GM21576 (cell line): Measurements from ENCODE around the gene IKZF5.
A peak's percentile ranks its signal among the peaks of the same experiment; 100 is the strongest.

Source experiments
- ATAC-seq: cut with Tn5 transposase; IDR thresholded peaks from one replicate; pipeline ENCODE4 v1.9.1; 2021; ENCODE audit warnings: mild to moderate bottlenecking, moderate library complexity; ENCODE audit not compliant: unreplicated experiment

Gene IKZF5

DNA sequence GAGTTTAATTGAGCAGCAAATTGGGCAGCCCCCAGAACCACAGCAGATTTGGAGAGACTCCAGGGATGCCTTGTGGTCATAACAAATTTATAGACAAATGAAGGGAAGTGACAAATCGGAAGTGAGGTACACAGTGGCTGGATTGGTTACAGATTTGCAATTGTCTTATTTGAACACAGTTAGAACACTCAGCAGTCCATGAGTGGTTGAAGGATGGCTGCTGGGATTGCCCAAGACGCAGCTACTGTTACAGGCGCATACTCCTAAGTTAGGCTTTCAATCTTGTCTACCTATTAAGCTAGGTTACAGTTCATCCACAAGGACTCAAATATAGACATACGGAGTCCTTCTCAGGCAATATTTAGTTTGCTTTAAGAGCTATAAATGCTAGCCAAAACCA lies 7.6 kb upstream of the IKZF5 start:
- ATAC-seq = no peak

- ATAC-seq = no peak
These were observed 6.2 kb upstream of the IKZF5 start for GRCh38 chr10:123014772-123015171.

DNA sequence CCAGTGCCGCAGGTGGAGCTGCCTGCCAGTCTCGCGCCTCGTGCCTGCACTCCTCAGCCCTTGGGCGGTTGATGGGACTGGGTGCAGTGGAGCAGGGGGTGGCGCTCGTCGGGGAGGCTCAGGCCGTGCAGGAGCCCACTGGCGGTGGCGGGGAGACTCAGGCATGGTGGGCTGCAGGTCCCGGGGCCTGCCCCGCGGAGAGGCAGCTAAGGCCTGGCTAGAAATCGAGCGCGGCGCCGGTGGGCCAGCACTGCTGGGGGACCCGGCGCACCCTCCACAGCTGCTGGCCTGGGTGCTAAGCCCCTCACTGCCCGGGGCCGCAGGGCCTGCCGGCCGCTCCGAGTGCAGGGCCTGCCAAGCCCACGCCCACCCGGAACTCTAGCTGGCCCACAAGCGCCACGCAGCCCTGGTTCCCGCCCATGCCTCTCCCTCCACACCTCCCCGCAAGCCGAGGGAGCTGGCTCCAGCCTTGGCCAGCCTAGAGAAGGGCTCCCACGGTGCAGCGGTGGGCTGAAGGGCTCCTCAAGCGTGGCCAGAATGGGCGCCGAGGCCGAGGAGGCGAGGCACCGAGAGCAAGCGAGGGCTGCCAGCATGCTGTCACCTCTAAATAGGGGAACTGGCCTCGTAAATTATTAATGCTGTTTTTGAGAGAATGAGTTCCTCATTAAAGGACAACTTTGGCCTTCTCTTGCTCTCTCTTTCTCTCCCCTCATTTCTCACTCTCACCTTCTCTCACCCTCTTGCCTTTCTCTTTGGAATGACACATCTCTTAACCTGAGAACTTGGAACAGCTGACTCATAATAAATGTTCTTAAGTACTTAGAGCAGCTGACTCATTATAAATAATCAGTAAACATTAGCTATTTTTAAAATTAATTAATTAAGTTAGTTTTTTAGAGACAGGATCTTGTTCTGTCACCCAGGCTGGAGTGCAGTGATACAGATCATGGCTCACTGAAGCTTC lies 5.1 kb upstream of the IKZF5 start:
- no peak for ATAC-seq

GRCh38 chr10:123011987-123012386 lies 3.4 kb upstream of the IKZF5 start:
- no peak for ATAC-seq

DNA sequence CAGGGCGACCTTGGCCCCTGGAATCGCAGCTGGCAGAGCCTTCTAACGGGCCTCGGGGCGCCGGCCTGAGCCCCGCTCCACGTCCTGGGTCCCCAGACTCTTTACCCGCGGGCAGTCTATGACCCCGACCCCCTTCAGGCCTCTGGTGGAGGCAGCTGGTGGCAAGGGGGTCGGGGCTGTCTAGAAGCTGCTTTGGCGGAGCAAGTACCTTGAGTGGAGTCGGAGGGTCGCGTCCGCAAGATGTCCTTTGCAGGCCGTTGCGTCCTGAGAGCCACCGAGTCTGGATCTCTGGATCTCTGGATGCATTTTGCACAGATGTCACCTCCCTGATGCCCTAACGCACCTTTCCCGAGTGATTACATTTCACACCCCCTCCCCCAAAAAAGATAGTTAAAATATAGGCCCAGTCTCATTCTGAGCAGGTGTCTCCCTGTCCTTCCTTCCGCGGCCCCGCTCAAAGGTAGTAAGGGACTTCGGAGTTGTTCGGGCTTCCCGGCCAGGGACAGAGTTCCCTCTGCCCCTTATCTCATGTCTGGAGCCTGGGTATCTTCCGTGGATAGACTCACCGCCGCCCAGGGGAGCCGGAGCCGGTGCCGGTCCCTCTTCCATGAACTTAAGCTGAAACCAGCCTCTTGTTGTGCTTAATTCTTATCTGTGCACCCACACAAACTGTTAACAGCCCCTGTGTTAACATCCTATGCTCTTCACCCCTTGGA lies 668 bp upstream of the IKZF5 start:
- peak; percentile 6 for ATAC-seq

DNA sequence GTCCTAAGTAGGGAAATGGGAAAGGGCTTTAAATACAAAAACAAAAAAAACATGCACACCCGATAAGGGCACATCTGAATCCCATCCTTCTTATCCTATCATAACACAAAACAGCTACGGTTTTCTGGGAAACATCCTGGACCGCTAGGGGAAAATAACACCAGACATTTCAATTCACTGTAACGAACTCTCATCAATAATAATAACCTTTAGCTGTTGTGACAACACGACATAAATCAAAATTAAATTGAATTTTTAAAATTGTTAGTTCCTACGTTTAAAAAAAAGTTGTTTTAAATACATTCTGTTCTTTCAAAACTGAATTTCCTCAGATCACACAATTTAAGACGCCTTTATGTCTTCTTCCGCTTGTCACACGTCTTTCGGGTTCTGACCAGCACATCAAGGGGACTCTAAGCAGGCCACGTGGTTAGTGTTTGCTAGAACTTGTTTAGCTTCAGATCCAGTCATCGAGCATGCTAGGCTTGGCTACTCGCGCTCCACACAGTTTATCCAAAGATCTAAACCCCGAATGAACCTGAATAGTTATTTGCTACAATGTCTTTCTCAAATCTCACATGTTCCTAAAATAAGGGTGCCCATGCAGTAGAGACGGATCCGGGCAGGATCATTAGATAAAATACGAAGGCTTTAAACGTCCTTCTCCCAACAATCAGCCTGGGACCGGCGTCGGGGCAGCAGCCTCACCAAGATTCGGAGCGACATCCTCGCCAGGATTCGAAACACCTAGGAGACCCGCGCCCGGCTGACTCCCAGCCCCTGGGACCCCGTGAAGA lies 839 bp downstream of the IKZF5 start:
- ATAC-seq = no peak

DNA sequence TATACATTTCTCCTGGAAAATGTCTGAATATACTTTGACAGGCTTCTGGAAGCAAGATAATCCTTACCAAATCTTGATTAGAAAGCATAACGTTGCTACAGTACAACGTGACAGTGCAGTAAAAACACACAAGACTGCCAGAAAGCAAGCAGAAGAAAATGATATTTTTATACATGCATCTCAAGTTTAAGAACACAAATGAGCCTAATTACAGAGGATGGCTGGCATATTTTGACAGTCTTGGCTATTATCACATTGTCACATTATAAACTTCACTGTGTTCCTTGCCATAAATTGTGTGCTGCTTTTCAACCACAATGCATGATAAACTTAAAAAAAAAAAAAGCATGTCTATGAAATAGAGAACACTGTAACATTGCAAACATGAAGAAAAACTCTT lies 4.3 kb downstream of the IKZF5 start:
- no peak for ATAC-seq

DNA sequence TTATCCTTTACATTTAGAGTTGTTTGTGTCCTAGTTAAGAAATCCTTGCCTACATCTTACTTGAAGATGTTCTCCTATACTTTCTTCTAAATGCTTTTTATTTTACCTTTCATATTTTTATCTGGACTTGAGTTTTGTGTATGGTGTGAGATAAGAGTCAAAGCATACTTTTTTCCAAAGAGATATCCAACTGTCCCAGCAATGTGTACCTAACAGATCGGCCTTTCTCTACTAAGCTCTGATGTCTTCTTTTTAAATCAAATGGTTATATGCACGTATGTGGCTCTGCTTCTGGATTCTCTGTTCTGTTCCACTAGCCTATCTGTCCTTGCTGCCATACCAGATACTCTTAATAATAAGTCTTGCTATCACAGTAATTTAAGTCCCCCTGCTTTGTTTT lies 7.2 kb downstream of the IKZF5 start:
- ATAC-seq = no peak

- ATAC-seq = no peak
These were observed 8.4 kb downstream of the IKZF5 start for GRCh38 chr10:123000155-123000554.

- peak; percentile 43 for ATAC-seq
These were observed 9.2 kb downstream of the IKZF5 start for GRCh38 chr10:122999347-122999746.

GRCh38 chr10:122998934-122999333 lies 9.7 kb downstream of the IKZF5 start:
- ATAC-seq = no peak

GRCh38 chr10:122998360-122998917 lies 10.2 kb downstream of the IKZF5 start:
- peak; percentile 41 for ATAC-seq

DNA sequence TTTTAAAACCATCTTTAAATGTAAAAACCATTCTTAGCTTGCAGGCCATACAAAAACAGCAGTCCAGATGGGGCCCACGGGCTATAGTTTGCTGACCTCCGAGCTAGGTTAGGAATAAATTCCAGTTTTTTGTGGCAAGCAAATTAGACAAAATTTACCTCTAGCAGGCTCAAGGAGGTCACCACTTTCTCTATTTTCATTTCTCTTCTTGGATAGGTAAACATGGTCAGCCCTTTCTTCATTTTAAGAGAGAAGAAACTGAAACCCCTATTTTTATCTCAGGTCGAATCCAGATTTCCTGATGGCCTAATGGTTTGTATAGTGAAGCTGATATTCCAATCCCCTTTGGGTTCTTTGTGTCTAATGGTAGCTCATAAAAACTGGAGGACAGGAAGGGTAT lies 10.7 kb downstream of the IKZF5 start:
- peak; percentile 54 for ATAC-seq

DNA sequence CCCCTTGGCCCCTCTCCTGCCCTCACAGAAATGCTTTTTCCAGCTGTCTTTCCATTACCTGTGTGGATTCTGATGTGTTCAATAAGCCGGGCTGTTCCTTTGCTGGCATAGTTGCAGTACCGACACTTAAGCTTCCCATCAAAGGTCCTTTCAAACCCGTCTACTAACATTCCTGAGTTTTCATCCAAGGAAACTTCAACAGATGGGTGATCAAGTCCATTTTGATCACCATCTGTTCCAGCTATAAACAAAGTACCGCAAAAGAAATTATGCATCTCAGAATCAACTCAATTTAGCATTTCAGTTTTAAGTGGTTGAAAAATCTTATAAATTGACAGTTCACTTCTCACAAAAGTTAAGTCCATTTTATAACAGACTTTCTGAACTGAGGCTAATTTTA lies 12.7 kb downstream of the IKZF5 start:
- ATAC-seq = no peak

- no peak for ATAC-seq
These were observed 14.7 kb downstream of the IKZF5 start for GRCh38 chr10:122993797-122994336.

GRCh38 chr10:122992031-122992585 lies 16.5 kb downstream of the IKZF5 start:
- ATAC-seq = no peak

- no peak for ATAC-seq
These were observed 18.3 kb downstream of the IKZF5 start for GRCh38 chr10:122990278-122990677.

DNA sequence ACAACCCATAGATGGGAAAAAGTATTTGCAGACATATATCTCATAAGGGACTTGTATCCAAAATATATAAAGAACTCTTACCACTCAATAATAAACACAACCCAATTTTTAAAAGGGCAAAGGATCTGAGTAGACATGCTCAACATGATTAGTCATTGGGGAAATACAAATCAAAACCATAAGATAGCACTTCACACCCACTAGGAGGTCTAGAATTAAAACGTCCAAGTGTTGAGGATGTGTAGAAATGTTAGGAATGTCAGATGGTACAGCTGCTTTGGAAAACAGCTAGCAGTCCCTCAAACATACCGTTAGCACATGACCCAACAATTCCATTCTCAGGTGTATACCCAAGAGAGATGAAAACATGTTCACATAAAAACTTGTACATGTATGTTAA lies 20.1 kb downstream of the IKZF5 start:
- no peak for ATAC-seq

GRCh38 chr10:122986335-122986734 lies 22.3 kb downstream of the IKZF5 start:
- ATAC-seq = no peak

GRCh38 chr10:122984708-122985107 lies 23.9 kb downstream of the IKZF5 start:
- no peak for ATAC-seq
